HEK293 (cell line): Measurements from ENCODE around the gene ZCCHC14.

ENCODE experiments used
- CTCF ChIA-PET: fragments of 350-600 bp; formaldehyde crosslinking; extraction: SDS; loops from one replicate; lab custom pipeline; 2021; ENCODE audit warnings: antibody characterized with exemption; lab: Yijun Ruan, JAX
- POLR2A ChIA-PET: fragments of 300-600 bp; formaldehyde crosslinking; extraction: SDS; loops from one replicate; lab custom pipeline; 2020; ENCODE audit warnings: antibody characterized with exemption, inconsistent platforms; lab: Yijun Ruan, JAX
- H3K27ac ChIP-seq: fragments of 200-500 bp; sonication (Bioruptor generic); 2 replicates; pipeline ENCODE4 v1.5.1; 2014; ENCODE audit warnings: low read depth, low read length, control low read depth, inconsistent platforms; ENCODE audit errors: extremely low read depth
- H3K36me3 ChIP-seq, 2 experiments: fragments of 200-500 bp in 1 of 2; sonication (Bioruptor generic) in 1 of 2; 1 replicate in 1 of 2; 2 replicates in 1 of 2; pipeline ENCODE4 v1.5.1; 2014 to 2017; ENCODE audit warnings: inconsistent platforms in 2 of 2, low read length in 2 of 2; ENCODE audit not compliant: control insufficient read depth in 2 of 2, insufficient read depth in 1 of 2
- H3K4me1 ChIP-seq: fragments of 200-500 bp; sonication (Bioruptor generic); 2 replicates; pipeline ENCODE4 v1.5.1; 2014; ENCODE audit warnings: mild to moderate bottlenecking, low read length, inconsistent platforms; ENCODE audit not compliant: control insufficient read depth, insufficient read depth
- H3K4me3 ChIP-seq: 2 replicates; pipeline ENCODE4 v1.5.1; 2011; ENCODE audit warnings: low read depth, mild to moderate bottlenecking, control low read depth, low read length, moderate library complexity
- H3K9me3 ChIP-seq: fragments of 200-500 bp; sonication (Bioruptor generic); 2 replicates; pipeline ENCODE4 v1.5.1; 2014; ENCODE audit warnings: low read depth, low read length, inconsistent platforms; ENCODE audit not compliant: control insufficient read depth, insufficient read depth
- GLIS2 ChIP-seq: fragments of 450-650 bp; formaldehyde crosslinking; IDR thresholded peaks from 2 replicates; pipeline ENCODE4 v1.5.1; 2016; ENCODE audit warnings: missing biosample characterization, missing genetic modification characterization
- KLF7 ChIP-seq: fragments of 450-650 bp; formaldehyde crosslinking; IDR thresholded peaks from 2 replicates; pipeline ENCODE4 v1.5.1; 2016; ENCODE audit warnings: missing biosample characterization, missing genetic modification characterization, borderline replicate concordance
- MYNN ChIP-seq: fragments of 450-650 bp; formaldehyde crosslinking; IDR thresholded peaks from 2 replicates; pipeline ENCODE4 v1.5.1; 2016; ENCODE audit warnings: missing biosample characterization, missing genetic modification characterization, borderline replicate concordance
- ZBTB7A ChIP-seq: fragments of 450-650 bp; formaldehyde crosslinking; IDR thresholded peaks from 2 replicates; pipeline ENCODE4 v1.5.1; 2016; ENCODE audit warnings: low read depth, missing biosample characterization, missing genetic modification characterization
- ZIC2 ChIP-seq: fragments of 450-650 bp; formaldehyde crosslinking; IDR thresholded peaks from 2 replicates; pipeline ENCODE4 v1.5.1; 2016; ENCODE audit warnings: missing biosample characterization, missing genetic modification characterization
- ZNF223 ChIP-seq: fragments of 450-650 bp; formaldehyde crosslinking; IDR thresholded peaks from 2 replicates; pipeline ENCODE4 v1.5.1; 2016; ENCODE audit warnings: missing biosample characterization, missing genetic modification characterization
- ZNF514 ChIP-seq: fragments of 450-650 bp; formaldehyde crosslinking; IDR thresholded peaks from 2 replicates; pipeline ENCODE4 v1.5.1; 2016; ENCODE audit warnings: missing biosample characterization, missing genetic modification characterization
- ZNF529 ChIP-seq: fragments of 450-650 bp; formaldehyde crosslinking; IDR thresholded peaks from 2 replicates; pipeline ENCODE4 v1.5.1; 2017; ENCODE audit warnings: missing genetic modification characterization, missing biosample characterization; ENCODE audit not compliant: insufficient replicate concordance
- TF ChIP-seq, protein P1 (sequence below): fragments of 450-650 bp; formaldehyde crosslinking; conservative IDR thresholded peaks from 2 replicates; pipeline ENCODE4 v1.5.1; 2016; ENCODE audit warnings: low read depth, missing biosample characterization, missing genetic modification characterization
- TF ChIP-seq, protein P2 (sequence below): fragments of 450-650 bp; formaldehyde crosslinking; IDR thresholded peaks from 2 replicates; pipeline ENCODE4 v1.5.1; 2016; ENCODE audit warnings: missing biosample characterization, missing genetic modification characterization
- TF ChIP-seq, protein P3 (sequence below): fragments of 450-650 bp; formaldehyde crosslinking; IDR thresholded peaks from 2 replicates; pipeline ENCODE4 v1.5.1; 2017; ENCODE audit warnings: missing biosample characterization, missing genetic modification characterization
- TF ChIP-seq, protein P4 (sequence below): fragments of 450-650 bp; formaldehyde crosslinking; IDR thresholded peaks from 2 replicates; pipeline ENCODE4 v1.5.1; 2016; ENCODE audit warnings: missing biosample characterization, missing genetic modification characterization, low read depth
- TF ChIP-seq, protein P5 (sequence below): fragments of 450-650 bp; IDR thresholded peaks from 2 replicates; pipeline ENCODE4 v1.5.1; 2018; ENCODE audit warnings: missing biosample characterization, missing genetic modification characterization
- TF ChIP-seq, protein P6 (sequence below): fragments of 450-650 bp; formaldehyde crosslinking; IDR thresholded peaks from 2 replicates; pipeline ENCODE4; 2016; ENCODE audit warnings: missing biosample characterization, missing genetic modification characterization

The ZCCHC14 gene

DNA sequence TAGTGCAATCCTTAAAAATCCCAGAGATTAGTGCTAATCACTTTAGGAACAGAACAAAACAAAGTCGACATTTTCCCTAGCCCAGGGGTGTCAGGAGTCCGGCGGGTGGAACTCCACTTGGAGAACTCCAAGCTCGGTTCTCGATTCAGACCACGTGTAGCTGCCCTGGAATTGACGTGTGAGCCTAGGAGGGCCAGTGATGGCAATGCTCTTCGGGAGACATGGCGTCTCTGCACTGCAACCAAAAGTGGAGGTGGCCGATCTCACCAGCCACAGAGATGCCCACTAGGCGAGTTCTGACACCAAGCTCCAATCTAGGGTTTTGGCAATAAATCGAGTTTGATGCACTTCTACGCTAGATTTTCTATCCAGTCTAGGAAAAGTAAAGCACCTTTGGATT, 83.0 kb downstream of the ZCCHC14 start:
- Histone ChIP-seq H3K4me1 (no peaks in the 10 kb centered on the region), H3K9me3 (no peaks in the 10 kb centered on the region), H3K27ac (no peak overlapping the region), H3K4me3 (no peak overlapping the region)
- CTCF ChIA-PET = interaction anchor here (0.6 to 0.9 kb wide), 2 partner anchors 63 to 227 kb away, joined by 4 to 7 read pairs; no protein-coding TSS in a partner anchor
- POLR2A ChIA-PET = no interaction called here
- TF ChIP-seq, protein P1, sequence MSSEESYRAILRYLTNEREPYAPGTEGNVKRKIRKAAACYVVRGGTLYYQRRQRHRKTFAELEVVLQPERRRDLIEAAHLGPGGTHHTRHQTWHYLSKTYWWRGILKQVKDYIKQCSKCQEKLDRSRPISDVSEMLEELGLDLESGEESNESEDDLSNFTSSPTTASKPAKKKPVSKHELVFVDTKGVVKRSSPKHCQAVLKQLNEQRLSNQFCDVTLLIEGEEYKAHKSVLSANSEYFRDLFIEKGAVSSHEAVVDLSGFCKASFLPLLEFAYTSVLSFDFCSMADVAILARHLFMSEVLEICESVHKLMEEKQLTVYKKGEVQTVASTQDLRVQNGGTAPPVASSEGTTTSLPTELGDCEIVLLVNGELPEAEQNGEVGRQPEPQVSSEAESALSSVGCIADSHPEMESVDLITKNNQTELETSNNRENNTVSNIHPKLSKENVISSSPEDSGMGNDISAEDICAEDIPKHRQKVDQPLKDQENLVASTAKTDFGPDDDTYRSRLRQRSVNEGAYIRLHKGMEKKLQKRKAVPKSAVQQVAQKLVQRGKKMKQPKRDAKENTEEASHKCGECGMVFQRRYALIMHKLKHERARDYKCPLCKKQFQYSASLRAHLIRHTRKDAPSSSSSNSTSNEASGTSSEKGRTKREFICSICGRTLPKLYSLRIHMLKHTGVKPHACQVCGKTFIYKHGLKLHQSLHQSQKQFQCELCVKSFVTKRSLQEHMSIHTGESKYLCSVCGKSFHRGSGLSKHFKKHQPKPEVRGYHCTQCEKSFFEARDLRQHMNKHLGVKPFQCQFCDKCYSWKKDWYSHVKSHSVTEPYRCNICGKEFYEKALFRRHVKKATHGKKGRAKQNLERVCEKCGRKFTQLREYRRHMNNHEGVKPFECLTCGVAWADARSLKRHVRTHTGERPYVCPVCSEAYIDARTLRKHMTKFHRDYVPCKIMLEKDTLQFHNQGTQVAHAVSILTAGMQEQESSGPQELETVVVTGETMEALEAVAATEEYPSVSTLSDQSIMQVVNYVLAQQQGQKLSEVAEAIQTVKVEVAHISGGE (tag by site-specific recombination) = no peak
- TF ChIP-seq, protein P2, sequence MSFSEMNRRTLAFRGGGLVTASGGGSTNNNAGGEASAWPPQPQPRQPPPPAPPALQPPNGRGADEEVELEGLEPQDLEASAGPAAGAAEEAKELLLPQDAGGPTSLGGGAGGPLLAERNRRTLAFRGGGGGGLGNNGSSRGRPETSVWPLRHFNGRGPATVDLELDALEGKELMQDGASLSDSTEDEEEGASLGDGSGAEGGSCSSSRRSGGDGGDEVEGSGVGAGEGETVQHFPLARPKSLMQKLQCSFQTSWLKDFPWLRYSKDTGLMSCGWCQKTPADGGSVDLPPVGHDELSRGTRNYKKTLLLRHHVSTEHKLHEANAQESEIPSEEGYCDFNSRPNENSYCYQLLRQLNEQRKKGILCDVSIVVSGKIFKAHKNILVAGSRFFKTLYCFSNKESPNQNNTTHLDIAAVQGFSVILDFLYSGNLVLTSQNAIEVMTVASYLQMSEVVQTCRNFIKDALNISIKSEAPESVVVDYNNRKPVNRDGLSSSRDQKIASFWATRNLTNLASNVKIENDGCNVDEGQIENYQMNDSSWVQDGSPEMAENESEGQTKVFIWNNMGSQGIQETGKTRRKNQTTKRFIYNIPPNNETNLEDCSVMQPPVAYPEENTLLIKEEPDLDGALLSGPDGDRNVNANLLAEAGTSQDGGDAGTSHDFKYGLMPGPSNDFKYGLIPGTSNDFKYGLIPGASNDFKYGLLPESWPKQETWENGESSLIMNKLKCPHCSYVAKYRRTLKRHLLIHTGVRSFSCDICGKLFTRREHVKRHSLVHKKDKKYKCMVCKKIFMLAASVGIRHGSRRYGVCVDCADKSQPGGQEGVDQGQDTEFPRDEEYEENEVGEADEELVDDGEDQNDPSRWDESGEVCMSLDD (tag by site-specific recombination) = no peak
- TF ChIP-seq GLIS2 (tag by site-specific recombination) (no peak), KLF7 (tag by site-specific recombination) (no peak), ZIC2 (tag by site-specific recombination) (no peak), ZNF529 (tag by site-specific recombination) (no peak)
- TF ChIP-seq, protein P3, sequence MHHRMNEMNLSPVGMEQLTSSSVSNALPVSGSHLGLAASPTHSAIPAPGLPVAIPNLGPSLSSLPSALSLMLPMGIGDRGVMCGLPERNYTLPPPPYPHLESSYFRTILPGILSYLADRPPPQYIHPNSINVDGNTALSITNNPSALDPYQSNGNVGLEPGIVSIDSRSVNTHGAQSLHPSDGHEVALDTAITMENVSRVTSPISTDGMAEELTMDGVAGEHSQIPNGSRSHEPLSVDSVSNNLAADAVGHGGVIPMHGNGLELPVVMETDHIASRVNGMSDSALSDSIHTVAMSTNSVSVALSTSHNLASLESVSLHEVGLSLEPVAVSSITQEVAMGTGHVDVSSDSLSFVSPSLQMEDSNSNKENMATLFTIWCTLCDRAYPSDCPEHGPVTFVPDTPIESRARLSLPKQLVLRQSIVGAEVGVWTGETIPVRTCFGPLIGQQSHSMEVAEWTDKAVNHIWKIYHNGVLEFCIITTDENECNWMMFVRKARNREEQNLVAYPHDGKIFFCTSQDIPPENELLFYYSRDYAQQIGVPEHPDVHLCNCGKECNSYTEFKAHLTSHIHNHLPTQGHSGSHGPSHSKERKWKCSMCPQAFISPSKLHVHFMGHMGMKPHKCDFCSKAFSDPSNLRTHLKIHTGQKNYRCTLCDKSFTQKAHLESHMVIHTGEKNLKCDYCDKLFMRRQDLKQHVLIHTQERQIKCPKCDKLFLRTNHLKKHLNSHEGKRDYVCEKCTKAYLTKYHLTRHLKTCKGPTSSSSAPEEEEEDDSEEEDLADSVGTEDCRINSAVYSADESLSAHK (tag by site-specific recombination) = no peak
- TF ChIP-seq, protein P4, sequence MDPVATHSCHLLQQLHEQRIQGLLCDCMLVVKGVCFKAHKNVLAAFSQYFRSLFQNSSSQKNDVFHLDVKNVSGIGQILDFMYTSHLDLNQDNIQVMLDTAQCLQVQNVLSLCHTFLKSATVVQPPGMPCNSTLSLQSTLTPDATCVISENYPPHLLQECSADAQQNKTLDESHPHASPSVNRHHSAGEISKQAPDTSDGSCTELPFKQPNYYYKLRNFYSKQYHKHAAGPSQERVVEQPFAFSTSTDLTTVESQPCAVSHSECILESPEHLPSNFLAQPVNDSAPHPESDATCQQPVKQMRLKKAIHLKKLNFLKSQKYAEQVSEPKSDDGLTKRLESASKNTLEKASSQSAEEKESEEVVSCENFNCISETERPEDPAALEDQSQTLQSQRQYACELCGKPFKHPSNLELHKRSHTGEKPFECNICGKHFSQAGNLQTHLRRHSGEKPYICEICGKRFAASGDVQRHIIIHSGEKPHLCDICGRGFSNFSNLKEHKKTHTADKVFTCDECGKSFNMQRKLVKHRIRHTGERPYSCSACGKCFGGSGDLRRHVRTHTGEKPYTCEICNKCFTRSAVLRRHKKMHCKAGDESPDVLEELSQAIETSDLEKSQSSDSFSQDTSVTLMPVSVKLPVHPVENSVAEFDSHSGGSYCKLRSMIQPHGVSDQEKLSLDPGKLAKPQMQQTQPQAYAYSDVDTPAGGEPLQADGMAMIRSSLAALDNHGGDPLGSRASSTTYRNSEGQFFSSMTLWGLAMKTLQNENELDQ (tag by site-specific recombination) = no peak
- TF ChIP-seq, all 188 proteins: peak for 0
- H3K36me3 ChIP-seq = peaks cover 9 to 89% of the 10 kb centered on the region in 2 experiments; a peak in 2 of 3 replicates

DNA sequence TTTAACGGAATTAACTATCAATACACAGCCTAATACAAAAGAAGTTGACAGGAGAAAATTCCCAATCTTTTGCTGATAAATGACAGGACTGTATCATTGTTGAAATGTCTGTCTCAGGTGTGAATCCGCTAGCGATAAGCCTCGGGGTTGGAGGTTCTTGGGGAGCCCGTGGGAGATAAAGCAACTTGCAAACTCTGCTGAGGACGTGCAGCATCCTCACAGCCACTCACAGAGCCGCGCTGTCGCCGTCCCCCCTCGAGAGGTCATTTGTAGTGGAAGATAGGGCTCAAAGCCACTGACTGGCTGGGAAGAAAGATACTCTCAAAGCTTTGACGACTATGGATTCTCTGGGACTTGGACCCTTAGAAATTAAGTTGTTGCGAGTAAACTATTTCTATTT, 83.7 kb downstream of the ZCCHC14 start:
- TF ChIP-seq ZNF514 (no peak), ZNF223 (tag by site-specific recombination) (no peak), ZBTB7A (tag by site-specific recombination) (no peak), MYNN (no peak)
- TF ChIP-seq, protein P5, sequence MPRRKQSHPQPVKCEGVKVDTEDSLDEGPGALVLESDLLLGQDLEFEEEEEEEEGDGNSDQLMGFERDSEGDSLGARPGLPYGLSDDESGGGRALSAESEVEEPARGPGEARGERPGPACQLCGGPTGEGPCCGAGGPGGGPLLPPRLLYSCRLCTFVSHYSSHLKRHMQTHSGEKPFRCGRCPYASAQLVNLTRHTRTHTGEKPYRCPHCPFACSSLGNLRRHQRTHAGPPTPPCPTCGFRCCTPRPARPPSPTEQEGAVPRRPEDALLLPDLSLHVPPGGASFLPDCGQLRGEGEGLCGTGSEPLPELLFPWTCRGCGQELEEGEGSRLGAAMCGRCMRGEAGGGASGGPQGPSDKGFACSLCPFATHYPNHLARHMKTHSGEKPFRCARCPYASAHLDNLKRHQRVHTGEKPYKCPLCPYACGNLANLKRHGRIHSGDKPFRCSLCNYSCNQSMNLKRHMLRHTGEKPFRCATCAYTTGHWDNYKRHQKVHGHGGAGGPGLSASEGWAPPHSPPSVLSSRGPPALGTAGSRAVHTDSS = no peak
- TF ChIP-seq, protein P6, sequence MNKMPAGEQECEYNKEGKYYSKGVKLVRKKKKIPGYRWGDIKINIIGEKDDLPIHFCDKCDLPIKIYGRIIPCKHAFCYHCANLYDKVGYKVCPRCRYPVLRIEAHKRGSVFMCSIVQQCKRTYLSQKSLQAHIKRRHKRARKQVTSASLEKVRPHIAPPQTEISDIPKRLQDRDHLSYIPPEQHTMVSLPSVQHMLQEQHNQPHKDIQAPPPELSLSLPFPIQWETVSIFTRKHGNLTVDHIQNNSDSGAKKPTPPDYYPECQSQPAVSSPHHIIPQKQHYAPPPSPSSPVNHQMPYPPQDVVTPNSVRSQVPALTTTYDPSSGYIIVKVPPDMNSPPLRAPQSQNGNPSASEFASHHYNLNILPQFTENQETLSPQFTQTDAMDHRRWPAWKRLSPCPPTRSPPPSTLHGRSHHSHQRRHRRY (tag by site-specific recombination) = no peak
- Histone ChIP-seq H3K27ac (no peak overlapping the region), H3K4me1 (no peaks in the 10 kb centered on the region), H3K4me3 (no peak overlapping the region), H3K36me3 (peaks cover 9 to 89% of the 10 kb centered on the region in 2 experiments; a peak in 2 of 3 replicates), H3K9me3 (no peaks in the 10 kb centered on the region)
- POLR2A ChIA-PET = no interaction called here
- CTCF ChIA-PET = interaction anchor here (0.6 to 0.9 kb wide), 2 partner anchors 64 to 227 kb away, joined by 4 to 7 read pairs; no protein-coding TSS in a partner anchor
